UCSD-AML1 (cell line): ENCODE measurements around the gene ITGA5.

Source experiments
- DNase-seq: peaks from one replicate; lab custom pipeline; 2025; ENCODE audit not compliant: unreplicated experiment; lab: John Stamatoyannopoulos, UW

Gene ITGA5

DNA sequence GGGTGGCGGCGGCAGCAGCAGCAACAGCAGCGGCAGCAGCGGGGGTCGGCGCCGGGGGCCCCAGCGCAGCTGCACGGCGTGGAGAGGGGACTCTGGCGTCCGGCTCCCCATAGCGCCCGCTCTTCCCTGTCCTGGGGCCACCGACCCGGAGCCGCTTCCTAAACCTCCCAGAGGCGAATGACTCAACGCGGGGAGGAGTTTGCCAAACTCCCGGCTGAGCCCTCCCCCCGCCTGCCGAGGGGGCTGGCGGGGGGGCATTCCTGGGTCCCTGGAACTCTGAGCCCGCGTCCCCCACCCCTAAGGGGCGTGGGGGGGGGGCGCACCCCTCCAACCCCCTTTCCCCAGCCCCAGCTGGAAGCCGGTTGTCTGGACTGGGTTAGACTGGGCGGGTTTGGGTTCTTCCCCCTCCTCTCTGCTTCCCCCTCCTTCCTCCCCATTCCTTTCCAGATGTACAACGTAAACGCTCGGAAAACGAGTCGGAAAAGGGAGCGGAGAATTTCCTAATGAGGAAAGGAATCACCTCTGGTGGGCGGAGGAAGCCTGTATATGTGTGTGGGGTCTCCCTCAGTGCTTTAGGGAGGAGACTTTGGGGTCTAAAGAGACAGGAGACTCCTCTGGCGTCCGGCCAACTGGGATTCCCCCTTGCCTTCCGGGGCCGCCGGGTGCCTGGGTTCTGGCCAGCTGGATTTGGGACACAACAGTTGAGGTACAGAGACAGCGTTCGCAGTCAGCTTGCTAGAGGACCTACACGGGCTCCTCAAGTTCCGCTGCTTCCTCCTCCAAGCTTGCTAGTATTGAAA lies at the start of gene ITGA5:
Gene ITGA5, minus strand, starts transcription at position 179 of the 800 bp plus-strand sequence. Its CDS starts 68 bp downstream, at position 111.
- peak; percentile 64 for DNase-seq

DNA sequence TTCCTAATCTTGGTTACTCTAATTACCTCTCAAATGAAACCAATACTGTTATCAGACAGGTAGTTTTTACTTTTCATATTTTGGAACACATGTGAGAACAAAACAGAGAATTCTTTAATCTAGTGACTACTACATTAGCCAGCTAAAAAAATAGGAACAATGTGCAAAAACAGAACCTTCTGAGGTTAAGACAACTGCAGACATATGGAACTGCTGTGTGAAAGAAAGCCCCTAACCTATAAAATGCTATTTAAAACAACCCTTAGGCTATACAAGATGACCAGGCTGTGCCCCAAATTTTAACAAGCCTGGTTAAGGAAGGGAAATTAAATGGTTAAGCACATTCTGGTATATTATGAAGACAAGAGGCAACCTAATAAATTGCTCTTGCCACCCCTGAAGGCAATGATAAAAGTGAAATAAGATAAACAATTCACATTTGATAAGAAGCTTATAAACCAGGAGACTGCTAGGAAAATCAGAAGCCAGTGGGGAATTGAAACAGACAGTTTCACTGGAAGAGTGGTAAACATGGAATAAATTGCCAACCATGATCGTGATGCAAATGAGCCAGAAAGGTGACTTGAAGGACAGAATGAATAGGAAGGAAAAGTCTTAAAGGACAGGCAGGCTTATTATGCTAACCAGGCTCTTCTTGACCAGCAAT lies 46.9 kb upstream of the ITGA5 start:
- DNase-seq = no peak

DNA sequence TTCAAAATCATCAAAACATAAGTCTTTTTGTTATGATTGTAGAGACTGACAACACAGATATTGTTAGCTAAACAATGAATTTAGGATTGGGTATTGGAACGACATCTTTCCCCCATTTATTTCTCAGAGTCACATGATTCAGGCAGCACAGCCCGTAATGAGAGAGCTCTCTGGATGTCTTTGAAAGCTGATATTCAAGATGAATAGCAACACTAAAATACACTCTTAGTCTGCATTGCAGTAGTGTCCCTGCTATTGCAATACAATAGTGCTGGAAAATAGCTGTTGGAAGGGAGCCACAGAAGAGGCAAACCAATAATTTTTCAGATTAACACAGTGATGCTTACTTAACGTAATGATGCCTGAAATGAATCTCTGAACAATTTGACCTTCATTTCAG lies 44.4 kb upstream of the ITGA5 start:
- no peak for DNase-seq

DNA sequence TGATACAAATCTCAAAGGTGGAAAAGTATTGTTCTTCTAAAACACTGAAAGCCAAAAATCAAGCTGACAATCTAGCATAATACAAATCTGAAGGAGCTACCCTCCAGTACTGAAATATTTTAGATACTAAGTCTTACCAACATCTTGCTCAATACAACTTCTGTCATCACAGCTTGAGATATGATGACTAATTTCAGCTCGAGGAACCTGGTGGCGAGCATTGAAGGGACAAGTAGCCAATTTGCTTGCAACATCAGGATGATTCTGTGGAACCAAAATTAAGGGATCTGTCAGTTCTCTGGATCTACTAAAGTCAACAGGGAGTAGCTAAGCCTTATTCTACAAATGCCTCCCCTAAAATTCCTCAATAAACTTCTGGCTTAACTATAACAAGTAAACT lies 44.0 kb upstream of the ITGA5 start:
- no peak for DNase-seq

DNA sequence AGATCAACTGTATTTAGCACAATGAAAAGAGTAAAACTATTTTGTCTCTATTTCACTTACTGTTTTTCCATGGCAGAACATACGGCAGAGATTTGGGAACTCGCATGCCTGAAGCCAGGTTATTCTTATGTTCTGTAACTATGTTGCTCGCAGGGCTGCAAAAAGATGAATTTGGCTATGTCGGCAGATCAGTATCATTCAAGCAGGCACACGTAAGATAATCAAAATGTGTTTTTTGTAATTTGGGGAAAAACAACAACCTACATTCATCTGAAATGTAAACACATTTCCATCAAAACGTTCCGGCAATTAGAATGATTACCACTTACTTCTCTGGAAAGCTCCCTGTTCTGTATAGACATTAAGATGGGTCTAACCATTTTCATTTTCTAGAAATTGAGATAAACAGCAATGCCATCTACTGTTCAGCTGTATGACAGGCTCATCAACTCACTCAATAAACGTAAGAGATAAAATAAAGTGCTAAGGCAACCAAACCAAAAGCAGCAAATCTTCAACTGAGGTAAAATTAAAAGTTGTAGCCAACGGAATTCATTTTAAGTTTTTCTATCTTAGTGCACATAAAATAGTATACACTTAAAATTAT lies 41.4 kb upstream of the ITGA5 start:
- no peak for DNase-seq

DNA sequence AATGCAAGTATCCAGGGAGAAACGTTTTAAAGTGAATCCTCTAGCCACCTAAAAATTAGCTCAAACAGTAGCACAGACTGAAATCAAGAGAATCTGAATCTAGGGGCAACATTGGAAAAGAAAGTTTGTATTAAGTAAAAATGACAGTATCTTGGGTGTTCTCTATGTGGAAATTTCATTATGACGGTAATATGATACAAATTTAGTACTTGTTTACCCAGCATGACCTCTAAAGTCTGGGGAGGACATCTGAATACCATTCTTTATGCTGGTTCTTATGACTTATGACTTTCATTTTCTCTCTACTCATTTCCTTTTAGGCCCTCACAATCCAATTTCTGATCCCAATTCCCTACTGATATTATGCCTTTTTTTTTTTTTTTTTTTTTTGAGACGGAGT lies 40.3 kb upstream of the ITGA5 start:
- DNase-seq = no peak

DNA sequence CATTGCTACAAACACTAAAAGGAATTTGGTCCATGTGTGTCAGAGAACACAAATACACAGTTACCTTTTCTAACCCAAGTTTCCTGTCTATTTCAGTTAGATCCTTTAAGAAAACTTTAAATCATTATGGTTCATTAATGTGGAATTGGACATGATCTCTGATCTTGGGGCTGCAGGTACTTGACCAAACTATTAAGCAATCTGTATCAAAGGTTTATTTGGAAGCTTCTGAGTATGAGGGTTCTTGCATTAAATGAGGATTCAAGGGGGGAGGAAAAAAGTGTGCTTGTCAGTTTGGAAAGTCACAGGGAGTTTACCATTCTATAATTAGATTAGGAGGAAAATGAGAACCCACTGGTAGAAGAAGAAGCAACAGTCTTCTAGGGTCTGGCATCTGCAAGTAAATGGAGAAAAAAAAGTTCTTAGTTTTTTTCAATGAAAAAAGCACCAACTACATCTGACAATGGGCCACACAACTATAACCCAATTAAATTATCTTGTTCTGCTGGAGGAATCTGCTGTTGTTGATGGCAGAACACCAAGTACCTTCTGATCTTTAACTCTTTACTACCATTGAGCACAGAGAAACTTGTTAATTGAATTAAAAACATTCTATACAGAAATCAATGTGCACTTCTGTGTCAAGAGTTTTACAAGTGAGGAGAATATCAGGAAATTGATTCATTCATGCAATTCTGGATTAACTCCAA lies 36.8 kb upstream of the ITGA5 start:
- no peak for DNase-seq

DNA sequence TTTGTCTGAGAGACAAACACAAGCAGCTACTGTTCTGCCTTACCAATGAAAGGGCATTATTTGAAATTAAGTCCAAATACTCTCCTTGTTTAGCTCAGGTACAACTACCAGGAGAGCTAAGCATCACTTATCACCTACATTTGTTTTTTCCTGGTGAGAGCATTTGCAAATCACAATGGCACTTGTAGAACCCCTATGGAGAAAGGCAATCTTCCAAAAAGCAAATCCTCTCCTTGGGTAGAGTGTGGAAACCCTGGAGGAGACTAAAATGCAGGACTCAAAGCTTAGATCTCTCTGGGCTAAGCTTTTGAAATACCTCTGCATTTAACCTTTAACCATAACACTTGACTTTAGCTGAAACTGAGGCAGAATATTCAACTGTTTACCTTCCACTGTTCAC lies 33.6 kb upstream of the ITGA5 start:
- DNase-seq = no peak

DNA sequence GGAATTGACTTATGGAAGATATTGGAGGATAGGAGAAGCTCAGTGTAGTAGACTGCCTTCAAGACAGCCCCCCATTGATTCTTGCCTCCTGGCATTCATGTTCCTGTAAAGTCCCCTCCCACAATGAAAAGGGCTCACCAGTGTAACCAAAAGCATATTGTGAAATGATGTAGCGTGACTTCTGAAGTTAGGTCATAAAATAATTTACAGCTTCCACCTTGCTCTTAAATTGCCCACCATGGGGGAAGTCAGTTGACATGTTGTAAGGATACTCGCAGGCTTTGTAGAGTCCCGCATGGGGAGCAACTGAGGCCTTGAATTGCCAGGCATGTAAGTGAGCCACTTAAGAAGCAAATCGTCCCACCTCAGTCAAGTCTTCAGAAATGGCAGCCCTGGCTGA lies 29.3 kb upstream of the ITGA5 start:
- DNase-seq = no peak

DNA sequence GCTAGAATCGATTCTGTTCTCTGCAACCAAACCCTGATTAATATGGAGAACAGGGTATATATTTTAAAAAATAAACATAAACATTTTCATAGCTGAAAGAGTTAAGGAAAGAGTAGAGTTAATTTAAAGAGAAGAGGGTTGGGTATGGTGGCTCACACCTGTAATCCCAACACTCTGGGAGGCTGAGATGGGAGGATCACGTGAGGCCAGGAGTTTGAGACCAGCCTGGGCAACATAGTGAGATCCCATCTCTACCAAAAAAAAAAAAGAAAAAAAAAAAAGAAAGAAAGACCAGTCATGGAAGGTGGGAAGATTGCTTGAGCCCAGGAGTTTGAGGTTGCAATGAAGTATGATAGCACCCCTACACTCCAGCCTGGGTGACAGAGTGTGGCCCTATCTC lies 28.9 kb upstream of the ITGA5 start:
- DNase-seq = no peak

DNA sequence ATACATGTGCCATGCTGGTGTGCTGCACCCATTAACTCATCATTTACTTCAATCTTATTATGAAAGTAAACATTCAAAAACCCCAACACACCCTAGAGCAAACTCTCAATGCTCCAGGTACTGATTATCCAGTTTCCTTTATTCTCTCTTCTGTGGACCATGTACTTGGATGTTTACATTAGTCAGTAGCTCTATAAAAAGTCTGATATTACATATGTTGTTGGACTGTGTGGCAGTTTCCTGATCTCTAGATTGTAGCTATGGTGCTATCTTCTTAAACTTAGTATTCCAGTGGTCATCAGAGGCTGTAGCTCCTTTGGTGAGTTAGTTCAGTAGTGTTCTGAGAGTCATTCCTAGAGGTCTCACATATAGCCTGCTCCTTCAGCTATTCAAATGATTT lies 25.1 kb upstream of the ITGA5 start:
- no peak for DNase-seq

DNA sequence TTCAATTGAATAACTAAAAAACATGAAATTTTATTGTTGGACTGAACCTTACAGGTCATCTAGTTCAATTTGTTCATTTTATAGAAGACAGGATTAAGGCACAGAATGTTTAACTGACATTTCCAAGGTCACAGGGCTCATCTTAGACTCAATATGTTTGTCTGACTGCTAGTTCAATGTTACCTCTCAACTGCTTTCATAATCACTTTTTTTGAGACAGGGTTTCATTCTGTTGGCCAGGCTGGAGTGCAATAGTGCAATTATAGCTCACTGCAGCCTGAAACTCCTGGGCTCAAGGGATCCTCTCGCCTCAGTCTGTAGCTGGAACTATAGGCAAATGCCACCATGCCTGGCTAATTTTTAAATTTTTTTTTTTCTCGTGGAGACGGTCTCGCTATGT lies 24.4 kb upstream of the ITGA5 start:
- DNase-seq = no peak

DNA sequence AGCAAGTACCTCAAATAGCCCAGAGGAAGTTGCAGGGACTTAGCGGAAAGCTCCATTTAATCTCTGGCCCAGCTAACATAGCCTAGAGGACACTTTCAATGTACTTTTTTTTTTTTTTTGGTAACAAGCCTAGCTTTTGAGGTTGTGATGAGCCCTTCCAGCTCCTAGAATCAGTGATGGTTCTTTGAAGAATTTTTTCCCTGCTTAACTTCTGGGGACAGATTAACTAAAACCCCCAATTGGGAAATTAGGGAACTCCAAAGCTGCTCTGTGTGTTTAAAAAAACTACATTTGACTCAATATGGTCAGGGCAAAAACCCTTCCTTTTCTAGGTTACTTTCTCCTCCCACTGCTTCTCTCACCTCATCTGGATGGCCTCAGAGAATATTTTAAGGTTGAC lies 23.9 kb upstream of the ITGA5 start:
- no peak for DNase-seq

DNA sequence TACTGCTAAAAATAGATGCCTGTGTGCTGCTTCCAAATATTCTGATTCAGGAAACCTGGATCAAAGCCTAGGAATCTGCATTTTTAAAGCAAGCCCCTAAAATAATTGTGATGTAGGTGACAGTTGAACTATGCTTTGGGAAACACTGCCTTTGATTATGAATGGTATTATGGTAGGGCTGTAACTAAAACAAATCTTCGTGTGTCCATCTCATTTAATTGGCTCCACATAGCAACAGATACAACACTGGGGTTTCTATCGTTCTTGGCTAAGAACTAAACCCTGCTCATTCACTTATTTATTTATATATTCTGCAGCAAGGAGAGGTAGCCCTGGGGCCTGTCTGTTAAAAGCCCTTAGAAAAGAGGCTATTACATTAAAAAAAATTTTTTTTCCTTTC lies 23.0 kb upstream of the ITGA5 start:
- no peak for DNase-seq

DNA sequence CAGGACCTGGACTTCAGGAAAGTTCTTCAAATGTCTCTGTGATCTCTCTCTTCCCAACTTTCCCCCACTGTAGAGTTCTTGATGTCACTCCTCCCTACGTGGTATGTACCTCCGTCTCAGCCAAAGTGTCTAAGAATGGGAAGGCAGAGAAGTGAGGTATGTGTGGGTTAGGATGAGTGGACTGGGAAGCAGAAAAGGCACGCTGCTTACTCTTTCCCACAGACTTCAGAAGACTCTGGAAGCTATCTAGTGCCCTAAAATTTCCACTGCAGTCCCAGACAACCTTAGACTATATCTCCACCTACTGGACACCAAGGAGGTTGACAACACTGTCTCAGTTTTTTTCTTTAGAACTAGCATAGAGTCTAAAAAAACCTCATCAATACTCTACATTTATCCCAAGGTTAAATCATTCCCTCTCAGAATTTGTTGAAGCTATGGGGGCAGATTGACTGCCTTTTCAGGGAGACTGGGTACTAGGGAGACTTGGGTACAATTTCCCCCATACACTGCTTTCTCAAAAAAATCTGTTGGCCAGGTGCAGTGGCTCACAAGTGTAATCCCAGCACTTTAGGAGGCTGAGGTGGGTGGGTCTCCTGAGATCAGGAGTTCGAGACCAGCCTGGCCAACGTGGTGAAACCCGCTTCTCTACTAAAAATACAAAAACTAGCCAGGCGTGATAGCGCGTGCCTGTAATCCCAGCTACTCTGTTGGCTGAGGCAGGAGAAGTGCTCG lies 20.6 kb upstream of the ITGA5 start:
- peak; percentile 27 for DNase-seq

DNA sequence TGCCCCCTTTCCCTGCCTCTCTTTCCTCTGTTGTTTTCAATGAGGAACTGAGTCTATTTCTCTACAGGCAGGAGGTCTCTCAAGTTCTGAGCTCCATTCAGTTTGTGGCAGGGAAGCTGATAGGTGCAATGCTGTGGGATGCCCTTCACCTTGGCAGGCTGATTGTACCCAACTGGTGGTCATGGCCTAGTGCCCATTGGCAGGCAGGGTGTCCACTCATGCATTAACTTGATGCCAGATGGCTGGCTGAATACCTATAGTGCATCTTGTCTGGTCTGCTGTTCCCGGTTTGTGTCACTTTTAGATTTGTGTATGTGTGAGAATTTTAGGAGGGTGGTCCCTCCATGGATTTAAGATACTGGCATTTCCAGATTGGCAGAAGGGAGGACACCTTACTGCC lies 20.0 kb upstream of the ITGA5 start:
- DNase-seq = peak; percentile 22

DNA sequence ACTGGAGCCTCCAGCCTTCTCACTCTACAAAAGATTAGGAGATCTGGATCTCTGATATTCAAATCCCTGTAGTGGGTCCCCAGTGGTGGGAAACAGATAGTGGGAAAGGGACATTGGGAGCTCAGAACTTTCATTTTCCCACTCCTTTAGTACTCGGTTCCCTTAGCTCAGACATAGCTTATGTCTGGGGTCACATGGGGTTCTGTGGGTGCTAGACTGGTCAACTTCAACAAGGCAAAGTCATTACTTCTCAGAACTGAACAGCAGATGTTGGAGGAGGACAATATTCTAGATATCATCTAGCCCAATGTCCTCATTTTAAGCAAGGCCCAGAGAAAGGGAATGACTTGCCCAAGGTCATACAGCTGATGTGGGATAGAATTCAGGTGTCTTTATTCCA lies 19.5 kb upstream of the ITGA5 start:
- DNase-seq = no peak

DNA sequence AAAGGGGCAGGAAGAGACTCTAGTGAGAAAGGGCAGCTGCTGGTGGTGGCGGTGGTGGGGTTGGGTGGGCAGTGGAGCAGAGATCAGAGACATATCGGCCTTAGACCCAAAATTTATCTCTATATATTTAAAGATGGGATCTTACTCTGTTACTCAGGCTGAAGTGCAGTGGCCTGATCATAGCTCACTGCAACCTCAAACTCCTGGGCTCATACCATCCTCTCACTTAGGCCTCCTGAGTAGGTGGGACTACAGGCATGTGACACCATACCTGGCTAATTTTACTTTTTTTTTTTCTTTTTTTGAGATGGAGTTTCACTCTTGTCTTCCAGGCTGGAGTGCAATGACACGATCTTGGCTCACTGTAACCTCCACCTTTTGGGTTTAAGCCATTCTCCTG lies 18.6 kb upstream of the ITGA5 start:
- DNase-seq = no peak

DNA sequence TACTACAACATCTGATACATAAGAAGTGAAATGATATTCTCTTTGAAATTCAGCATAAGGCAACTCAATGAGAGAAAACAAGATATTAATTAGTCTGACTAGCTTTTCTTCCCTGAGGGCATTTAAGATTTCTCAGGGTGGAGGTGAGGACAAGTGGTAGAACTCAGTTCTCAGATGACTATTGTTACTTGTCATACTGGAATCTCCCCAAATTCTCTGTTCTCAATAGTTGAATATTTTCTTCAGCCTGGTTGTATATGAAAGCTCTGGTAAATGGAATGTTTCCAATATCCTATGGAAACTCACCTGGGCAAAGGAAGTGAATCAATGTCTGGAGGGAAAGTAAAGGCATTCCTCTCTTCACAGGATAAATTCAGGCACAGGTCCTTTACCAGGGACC lies 18.2 kb upstream of the ITGA5 start:
- no peak for DNase-seq

DNA sequence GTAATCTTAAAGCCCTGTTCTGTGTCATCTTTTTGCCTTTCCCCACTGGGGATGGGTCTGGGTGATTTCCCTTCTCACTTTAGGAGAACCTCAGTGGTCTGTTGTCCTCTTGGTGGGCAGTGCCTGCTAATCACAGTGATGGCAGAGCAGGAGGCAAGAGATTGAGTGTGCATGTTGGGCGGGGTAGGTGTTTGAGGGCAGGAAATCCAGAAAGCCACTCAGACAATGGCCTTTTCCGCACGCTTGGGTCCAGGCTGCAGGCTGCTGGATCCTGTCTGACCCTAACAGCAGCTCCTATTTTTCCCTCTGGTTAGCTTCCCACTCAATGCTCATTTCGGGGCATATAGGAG lies 13.7 kb upstream of the ITGA5 start:
- DNase-seq = peak; percentile 14
